ENCODE data around the gene LMAN1L.

GRCh38 chr15:74869726-74870407 is 57.2 kb downstream of the LMAN1L start:
- no peak for TF ChIP-seq POLR2A (IDR thresholded peaks at IDR 0.05; ENCODE audit: low read depth)
- TF ChIP-seq CTCF (IDR thresholded peaks at IDR 0.05), result no peak
- TF ChIP-seq POLR2AphosphoS5 (IDR thresholded peaks at IDR 0.05), result peak; percentile 38 to 44
